GM04504 (cell line): ENCODE results near the gene SEPTIN10.
"Not testable (repeated sequence)": the region's sequence is repeated elsewhere in the genome, so short reads cannot be mapped to it uniquely, and the experiment has no call there.

ENCODE experiments used
- DNase-seq: peaks from one replicate; pipeline ENCODE4 v3.0.0-alpha.2; 2012; ENCODE audit warnings: low read depth

Gene SEPTIN10

GRCh38 chr2:109633284-109633961 lies 19.7 kb upstream of the SEPTIN10 start:
- DNase-seq: no peak

- no peak for DNase-seq
Observed at GRCh38 chr2:109632158-109632789, 18.5 kb upstream of the SEPTIN10 start.

GRCh38 chr2:109631741-109632140 lies 18.0 kb upstream of the SEPTIN10 start:
- DNase-seq: no peak

GRCh38 chr2:109630441-109631430 lies 17.0 kb upstream of the SEPTIN10 start:
- DNase-seq: no peak

GRCh38 chr2:109629867-109630266 lies 16.1 kb upstream of the SEPTIN10 start:
- no peak for DNase-seq

- DNase-seq: not testable (repeated sequence)
Observed at GRCh38 chr2:109628321-109628720, 14.6 kb upstream of the SEPTIN10 start.

- DNase-seq: no peak
Observed at GRCh38 chr2:109624339-109624738, 10.6 kb upstream of the SEPTIN10 start.

- no peak for DNase-seq
Observed at GRCh38 chr2:109623923-109624322, 10.2 kb upstream of the SEPTIN10 start.

GRCh38 chr2:109623297-109623696 lies 9.5 kb upstream of the SEPTIN10 start:
- DNase-seq: no peak

GRCh38 chr2:109619032-109619615 lies 5.4 kb upstream of the SEPTIN10 start:
- DNase-seq: no peak

GRCh38 chr2:109616184-109616583 lies 2.4 kb upstream of the SEPTIN10 start:
- DNase-seq: no peak

- no peak for DNase-seq
Observed at GRCh38 chr2:109615637-109616144, 1.9 kb upstream of the SEPTIN10 start.

GRCh38 chr2:109614715-109615636 lies 1.2 kb upstream of the SEPTIN10 start:
- no peak for DNase-seq

GRCh38 chr2:109613081-109613921 lies 465 bp downstream of the SEPTIN10 start:
- DNase-seq: peak; percentile 33

GRCh38 chr2:109611467-109612095 lies 2.2 kb downstream of the SEPTIN10 start:
- DNase-seq: peak; percentile 66

- peak; percentile 24 for DNase-seq
Observed at GRCh38 chr2:109609352-109610024, 4.3 kb downstream of the SEPTIN10 start.

- no peak for DNase-seq
Observed at GRCh38 chr2:109607766-109608165, 6.0 kb downstream of the SEPTIN10 start.

GRCh38 chr2:109604597-109604996 lies 9.2 kb downstream of the SEPTIN10 start:
- peak; percentile 23 for DNase-seq
